HCT116 (cell line): ENCODE results near the gene C2orf68. TPM values are rescaled to one million over a fixed set of nuclear protein-coding genes. Genes with fewer than 3 reads are reported as not detected.

Experiments
- ATAC-seq: fragments of 200-7000 bp; cut with Tn5 transposase; 2 replicates; pipeline ENCODE4 v1.9.1; 2020; ENCODE audit warnings: mild to moderate bottlenecking, moderate library complexity
- BruUV-seq: library from RNA; stranded (reverse); fragments of 400-500 nt; replicated peaks from 2 replicates; lab custom pipeline; 2021; lab: Mats Ljungman, UMichigan
- CTCF ChIA-PET: fragments of 300-600 bp; sonication (Branson Sonifier 250); formaldehyde crosslinking; loops from one replicate; lab custom pipeline; 2021; ENCODE audit warnings: antibody characterized with exemption; lab: Charles Lee
- POLR2A ChIA-PET: fragments of 300-600, 350-600 bp; sonication (Branson Sonifier 250); formaldehyde crosslinking; loops from one replicate; lab custom pipeline; 2021; ENCODE audit warnings: antibody characterized with exemption; lab: Charles Lee
- RAD21 ChIA-PET, 2 experiments: fragments of 300-600 bp; sonication (Branson Sonifier 250); formaldehyde crosslinking; loops; one replicate each; lab custom pipeline; 2023; ENCODE audit warnings: low total read pairs in 2 of 2; ENCODE audit not compliant: uncharacterized antibody in 2 of 2, unreplicated experiment in 2 of 2, low non-redundant PET in 1 of 2; lab: Charles Lee
- DNase-seq: peaks from one replicate; pipeline ENCODE4 v3.0.0-alpha.2; 2010; ENCODE audit warnings: low read depth, low spot score
- H2AFZ ChIP-seq: fragments of 200-600 bp; shearing (Covaris generic), sonication (generic); 2 replicates; pipeline ENCODE4 v1.6.1; 2017; ENCODE audit warnings: low read depth, mixed run types, mixed read lengths, antibody characterized with exemption, low read length; ENCODE audit not compliant: poor library complexity, severe bottlenecking
- H3K27ac ChIP-seq: 2 replicates; pipeline ENCODE4 v1.5.1; 2012; ENCODE audit warnings: low read depth, low read length
- H3K27me3 ChIP-seq: fragments of 200-600 bp; sonication (generic); 2 replicates; pipeline ENCODE4 v1.6.1; 2016; ENCODE audit warnings: mixed run types, low read length, mixed read lengths; ENCODE audit not compliant: insufficient read depth
- H3K36me3 ChIP-seq, 2 experiments: fragments of 200-500 bp in 1 of 2; fragments of 200-600 bp in 1 of 2; sonication (Bioruptor generic) in 1 of 2; sonication (generic) in 1 of 2; 2 replicates each; pipeline versions ENCODE4 v1.5.1 to v1.6.1; 2014 to 2016; ENCODE audit warnings: low read length in 2 of 2, inconsistent platforms in 1 of 2, mixed read lengths in 1 of 2, mixed run types in 1 of 2; ENCODE audit not compliant: insufficient read depth in 2 of 2, control insufficient read depth in 1 of 2
- H3K4me1 ChIP-seq, 2 experiments: fragments of 200-600 bp in 1 of 2; sonication (generic) in 1 of 2; 2 replicates each; pipeline versions ENCODE4 v1.5.1 to v1.6.1; 2012 to 2017; ENCODE audit warnings: low read length in 2 of 2, inconsistent platforms in 1 of 2, mild to moderate bottlenecking in 1 of 2, mixed read lengths in 1 of 2, mixed run types in 1 of 2, moderate library complexity in 1 of 2; ENCODE audit not compliant: insufficient read depth in 2 of 2, control insufficient read depth in 1 of 2
- H3K4me2 ChIP-seq: fragments of 200-600 bp; sonication (generic); 2 replicates; pipeline ENCODE4 v1.6.1; 2017; ENCODE audit warnings: mixed run types, low read length, mixed read lengths
- H3K4me3 ChIP-seq, 2 experiments: fragments of 200-600 bp in 1 of 2; sonication (generic) in 1 of 2; replicated peaks in 1 of 2; 2 replicates each; pipeline ENCODE4 v1.5.1; 2011 to 2016; ENCODE audit warnings: low read length in 2 of 2, control low read depth in 1 of 2, low read depth in 1 of 2, mild to moderate bottlenecking in 1 of 2, mixed read lengths in 1 of 2, mixed run types in 1 of 2
- H3K79me2 ChIP-seq: fragments of 200-600 bp; sonication (generic); 2 replicates; pipeline ENCODE4 v1.6.1; 2017; ENCODE audit warnings: mild to moderate bottlenecking, mixed run types, low read length, moderate library complexity, mixed read lengths; ENCODE audit not compliant: insufficient read depth
- H3K9ac ChIP-seq: fragments of 200-600 bp; sonication (generic); 2 replicates; pipeline ENCODE4 v1.6.1; 2016; ENCODE audit warnings: low read length, mixed read lengths
- H3K9me2 ChIP-seq: fragments of 200-600 bp; sonication (generic), shearing (Covaris generic); 2 replicates; pipeline ENCODE4 v1.6.1; 2017; ENCODE audit warnings: mixed run types, mild to moderate bottlenecking, moderate library complexity; ENCODE audit not compliant: insufficient read depth
- H3K9me3 ChIP-seq, 2 experiments: fragments of 200-500 bp in 1 of 2; fragments of 200-600 bp in 1 of 2; sonication (Bioruptor generic) in 1 of 2; sonication (generic) in 1 of 2; 2 replicates each; pipeline ENCODE4 v1.6.1; 2014 to 2017; ENCODE audit warnings: low read length in 2 of 2, mixed read lengths in 2 of 2, inconsistent platforms in 1 of 2, low read depth in 1 of 2, mild to moderate bottlenecking in 1 of 2, mixed run types in 1 of 2, moderate library complexity in 1 of 2; ENCODE audit not compliant: control insufficient read depth in 1 of 2, insufficient read depth in 1 of 2
- H4K20me1 ChIP-seq: fragments of 200-600 bp; sonication (generic), shearing (Covaris generic); 2 replicates; pipeline ENCODE4 v1.6.1; 2017; ENCODE audit warnings: mixed run types, mild to moderate bottlenecking, moderate library complexity; ENCODE audit not compliant: insufficient read depth
- CBX3 ChIP-seq: IDR thresholded peaks from 2 replicates; pipeline ENCODE4 v1.6.1; 2012; ENCODE audit warnings: low read depth
- EGR1 ChIP-seq: IDR thresholded peaks from 2 replicates; pipeline ENCODE4 v1.6.1; 2012; ENCODE audit warnings: low read depth
- EZH2 ChIP-seq: fragments of 200-600 bp; sonication (generic); IDR thresholded peaks from 2 replicates; pipeline ENCODE4 v1.6.1; 2017; ENCODE audit warnings: antibody characterized with exemption, mixed run types
- EZH2phosphoT487 ChIP-seq: fragments of 200-600 bp; IDR thresholded peaks from 2 replicates; pipeline ENCODE4 v1.6.1; 2018; ENCODE audit warnings: antibody characterized with exemption, borderline replicate concordance
- POLR2A ChIP-seq: IDR thresholded peaks from 2 replicates; pipeline ENCODE4 v1.7.0; 2011; ENCODE audit warnings: borderline replicate concordance; ENCODE audit not compliant: insufficient read depth, insufficient read length; ENCODE audit errors: extremely low read depth
- POLR2AphosphoS5 ChIP-seq: IDR thresholded peaks from 2 replicates; pipeline ENCODE4 v1.6.1; 2011; ENCODE audit warnings: mild to moderate bottlenecking, low read depth, low read length, moderate library complexity
- SIN3A ChIP-seq: IDR thresholded peaks from 2 replicates; pipeline ENCODE4 v1.6.1; 2012; ENCODE audit warnings: low read depth
- SRF ChIP-seq: IDR thresholded peaks from 2 replicates; pipeline ENCODE4 v1.6.1; 2012; ENCODE audit warnings: low read depth
- TCF7L2 ChIP-seq: IDR thresholded peaks from 2 replicates; pipeline ENCODE4 v1.7.0; 2011; ENCODE audit warnings: borderline replicate concordance, inconsistent platforms; ENCODE audit not compliant: insufficient read depth, insufficient read length; ENCODE audit errors: extremely low read depth
- ZFX ChIP-seq: fragments of 450-650 bp; IDR thresholded peaks from 2 replicates; pipeline ENCODE4 v1.6.1; 2017
- intact Hi-C: fragments of 100-400 bp; cut with micrococcal nuclease; formaldehyde crosslinking; loops from 2 replicates; pipeline ENCODE4 v1.10.0; 2022
- total RNA-seq: library from RNA; stranded (reverse); gene quantifications from one replicate; pipeline ENCODE4 v1.2.1, GENCODE V29; 2021; ENCODE audit not compliant: unreplicated experiment
- TF ChIP-seq, protein P1 (sequence below): IDR thresholded peaks from 2 replicates; pipeline ENCODE4 v1.6.1; 2012
- TF ChIP-seq, protein P2 (sequence below): IDR thresholded peaks from 2 replicates; pipeline ENCODE4 v1.6.1; 2012; ENCODE audit warnings: low read depth
- TF ChIP-seq, protein P3 (sequence below): IDR thresholded peaks from 2 replicates; pipeline ENCODE4 v1.6.1; 2012
- TF ChIP-seq, protein P4 (sequence below), 3 experiments: fragments of 200-600 bp in 1 of 3; sonication (generic) in 1 of 3; IDR thresholded peaks in 2 of 3; conservative IDR thresholded peaks in 1 of 3; 2 replicates each; pipeline ENCODE4 v1.5.1; 2012 to 2017; ENCODE audit warnings: low read depth in 2 of 3, low read length in 2 of 3, antibody characterized with exemption in 1 of 3, borderline replicate concordance in 1 of 3, control low read depth in 1 of 3, mild to moderate bottlenecking in 1 of 3, mixed read lengths in 1 of 3, mixed run types in 1 of 3, moderate library complexity in 1 of 3; ENCODE audit not compliant: insufficient read depth in 1 of 3
- TF ChIP-seq, protein P5 (sequence below): IDR thresholded peaks from 2 replicates; pipeline ENCODE4 v1.6.1; 2011; ENCODE audit warnings: mild to moderate bottlenecking, low read length, moderate library complexity; ENCODE audit not compliant: insufficient replicate concordance; ENCODE audit errors: extremely low read depth

C2orf68 gene
- total RNA-seq, 1 experiment from 2014 or later, result 21.8 TPM

DNA sequence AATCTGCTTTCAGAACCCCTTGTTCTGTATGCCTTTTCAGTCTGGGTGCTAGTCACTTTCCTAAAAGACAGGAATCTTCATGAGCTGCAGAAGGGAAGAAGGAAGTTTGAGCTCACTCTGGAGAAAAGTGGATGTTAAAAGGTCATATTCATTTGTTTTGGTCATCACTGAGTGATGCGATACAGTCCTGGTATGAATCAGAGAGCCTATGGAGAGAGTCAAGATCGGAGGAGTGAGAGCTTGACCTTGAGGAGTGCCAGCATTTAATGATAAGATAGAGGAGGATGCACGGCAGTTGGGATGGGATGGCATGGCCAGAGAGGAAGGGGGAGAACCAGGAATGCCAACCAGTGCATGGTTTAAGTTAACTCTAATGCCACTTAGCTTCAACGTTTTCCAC lies 23.8 kb upstream of the C2orf68 start:
- no peaks in the 10 kb centered on the region for H4K20me1 ChIP-seq
- POLR2A ChIA-PET, result no interaction called here
- TF ChIP-seq POLR2AphosphoS5 (no peak), EGR1 (no peak), ZFX (no peak), SIN3A (no peak), CBX3 (no peak), TCF7L2 (no peak), SRF (no peak), POLR2A (no peak), EZH2phosphoT487 (no peak), EZH2 (no peak)
- TF ChIP-seq, protein P1, sequence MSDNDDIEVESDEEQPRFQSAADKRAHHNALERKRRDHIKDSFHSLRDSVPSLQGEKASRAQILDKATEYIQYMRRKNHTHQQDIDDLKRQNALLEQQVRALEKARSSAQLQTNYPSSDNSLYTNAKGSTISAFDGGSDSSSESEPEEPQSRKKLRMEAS, result no peak
- TF ChIP-seq, protein P2, sequence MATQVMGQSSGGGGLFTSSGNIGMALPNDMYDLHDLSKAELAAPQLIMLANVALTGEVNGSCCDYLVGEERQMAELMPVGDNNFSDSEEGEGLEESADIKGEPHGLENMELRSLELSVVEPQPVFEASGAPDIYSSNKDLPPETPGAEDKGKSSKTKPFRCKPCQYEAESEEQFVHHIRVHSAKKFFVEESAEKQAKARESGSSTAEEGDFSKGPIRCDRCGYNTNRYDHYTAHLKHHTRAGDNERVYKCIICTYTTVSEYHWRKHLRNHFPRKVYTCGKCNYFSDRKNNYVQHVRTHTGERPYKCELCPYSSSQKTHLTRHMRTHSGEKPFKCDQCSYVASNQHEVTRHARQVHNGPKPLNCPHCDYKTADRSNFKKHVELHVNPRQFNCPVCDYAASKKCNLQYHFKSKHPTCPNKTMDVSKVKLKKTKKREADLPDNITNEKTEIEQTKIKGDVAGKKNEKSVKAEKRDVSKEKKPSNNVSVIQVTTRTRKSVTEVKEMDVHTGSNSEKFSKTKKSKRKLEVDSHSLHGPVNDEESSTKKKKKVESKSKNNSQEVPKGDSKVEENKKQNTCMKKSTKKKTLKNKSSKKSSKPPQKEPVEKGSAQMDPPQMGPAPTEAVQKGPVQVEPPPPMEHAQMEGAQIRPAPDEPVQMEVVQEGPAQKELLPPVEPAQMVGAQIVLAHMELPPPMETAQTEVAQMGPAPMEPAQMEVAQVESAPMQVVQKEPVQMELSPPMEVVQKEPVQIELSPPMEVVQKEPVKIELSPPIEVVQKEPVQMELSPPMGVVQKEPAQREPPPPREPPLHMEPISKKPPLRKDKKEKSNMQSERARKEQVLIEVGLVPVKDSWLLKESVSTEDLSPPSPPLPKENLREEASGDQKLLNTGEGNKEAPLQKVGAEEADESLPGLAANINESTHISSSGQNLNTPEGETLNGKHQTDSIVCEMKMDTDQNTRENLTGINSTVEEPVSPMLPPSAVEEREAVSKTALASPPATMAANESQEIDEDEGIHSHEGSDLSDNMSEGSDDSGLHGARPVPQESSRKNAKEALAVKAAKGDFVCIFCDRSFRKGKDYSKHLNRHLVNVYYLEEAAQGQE, result no peak
- TF ChIP-seq, protein P3, sequence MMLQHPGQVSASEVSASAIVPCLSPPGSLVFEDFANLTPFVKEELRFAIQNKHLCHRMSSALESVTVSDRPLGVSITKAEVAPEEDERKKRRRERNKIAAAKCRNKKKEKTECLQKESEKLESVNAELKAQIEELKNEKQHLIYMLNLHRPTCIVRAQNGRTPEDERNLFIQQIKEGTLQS, result no peak
- TF ChIP-seq, protein P4, sequence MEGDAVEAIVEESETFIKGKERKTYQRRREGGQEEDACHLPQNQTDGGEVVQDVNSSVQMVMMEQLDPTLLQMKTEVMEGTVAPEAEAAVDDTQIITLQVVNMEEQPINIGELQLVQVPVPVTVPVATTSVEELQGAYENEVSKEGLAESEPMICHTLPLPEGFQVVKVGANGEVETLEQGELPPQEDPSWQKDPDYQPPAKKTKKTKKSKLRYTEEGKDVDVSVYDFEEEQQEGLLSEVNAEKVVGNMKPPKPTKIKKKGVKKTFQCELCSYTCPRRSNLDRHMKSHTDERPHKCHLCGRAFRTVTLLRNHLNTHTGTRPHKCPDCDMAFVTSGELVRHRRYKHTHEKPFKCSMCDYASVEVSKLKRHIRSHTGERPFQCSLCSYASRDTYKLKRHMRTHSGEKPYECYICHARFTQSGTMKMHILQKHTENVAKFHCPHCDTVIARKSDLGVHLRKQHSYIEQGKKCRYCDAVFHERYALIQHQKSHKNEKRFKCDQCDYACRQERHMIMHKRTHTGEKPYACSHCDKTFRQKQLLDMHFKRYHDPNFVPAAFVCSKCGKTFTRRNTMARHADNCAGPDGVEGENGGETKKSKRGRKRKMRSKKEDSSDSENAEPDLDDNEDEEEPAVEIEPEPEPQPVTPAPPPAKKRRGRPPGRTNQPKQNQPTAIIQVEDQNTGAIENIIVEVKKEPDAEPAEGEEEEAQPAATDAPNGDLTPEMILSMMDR (IDR thresholded peaks at IDR 0.05 in 2 of 3, conservative IDR thresholded peaks at IDR 0.05 in 1 of 3; ENCODE audit: borderline replicate concordance in 1 of 3, insufficient read depth in 1 of 3, low read depth in 2 of 3, low read length in 2 of 3), result no peak
- TF ChIP-seq, protein P5, sequence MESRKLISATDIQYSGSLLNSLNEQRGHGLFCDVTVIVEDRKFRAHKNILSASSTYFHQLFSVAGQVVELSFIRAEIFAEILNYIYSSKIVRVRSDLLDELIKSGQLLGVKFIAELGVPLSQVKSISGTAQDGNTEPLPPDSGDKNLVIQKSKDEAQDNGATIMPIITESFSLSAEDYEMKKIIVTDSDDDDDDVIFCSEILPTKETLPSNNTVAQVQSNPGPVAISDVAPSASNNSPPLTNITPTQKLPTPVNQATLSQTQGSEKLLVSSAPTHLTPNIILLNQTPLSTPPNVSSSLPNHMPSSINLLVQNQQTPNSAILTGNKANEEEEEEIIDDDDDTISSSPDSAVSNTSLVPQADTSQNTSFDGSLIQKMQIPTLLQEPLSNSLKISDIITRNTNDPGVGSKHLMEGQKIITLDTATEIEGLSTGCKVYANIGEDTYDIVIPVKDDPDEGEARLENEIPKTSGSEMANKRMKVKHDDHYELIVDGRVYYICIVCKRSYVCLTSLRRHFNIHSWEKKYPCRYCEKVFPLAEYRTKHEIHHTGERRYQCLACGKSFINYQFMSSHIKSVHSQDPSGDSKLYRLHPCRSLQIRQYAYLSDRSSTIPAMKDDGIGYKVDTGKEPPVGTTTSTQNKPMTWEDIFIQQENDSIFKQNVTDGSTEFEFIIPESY, result no peak
- peaks cover 43 to 52% of the 10 kb centered on the region in 2 experiments for H3K36me3 ChIP-seq
- RAD21 ChIA-PET, result no interaction called here
- no peak for DNase-seq
- no peak overlapping the region for H2AFZ ChIP-seq
- H3K27me3 ChIP-seq, result no peaks in the 10 kb centered on the region
- no TSS peak for BruUV-seq
- ATAC-seq, result no peak
- no peaks in the 10 kb centered on the region for H3K4me1 ChIP-seq
- intact Hi-C loops, result loop anchor here (5.0 kb wide), 1 partner anchor 92 kb away; no protein-coding TSS in a partner anchor
- H3K4me3 ChIP-seq, result no peak overlapping the region
- CTCF ChIA-PET, result no interaction called here
- H3K4me2 ChIP-seq, result no peak overlapping the region
- no peaks in the 10 kb centered on the region for H3K9me2 ChIP-seq
- no peak overlapping the region for H3K9ac ChIP-seq
- H3K9me3 ChIP-seq, result no peaks in the 10 kb centered on the region
- H3K79me2 ChIP-seq, result peaks cover 51% of the 10 kb centered on the region
- H3K27ac ChIP-seq, result no peak overlapping the region
